VCaP (cell line): Measurements from ENCODE around the gene REST.
"Not testable (repeated sequence)": the region's sequence is repeated elsewhere in the genome, so short reads cannot be mapped to it uniquely, and the experiment has no call there.

Source experiments
- H3K27ac ChIP-seq: fragments of 450-650 bp; 2 replicates; pipeline ENCODE4 v1.5.1; 2017
- CTCF ChIP-seq: fragments of 450-650 bp; conservative IDR thresholded peaks from 2 replicates; pipeline ENCODE4 v1.5.1; 2017; ENCODE audit warnings: mild to moderate bottlenecking, moderate library complexity

The REST gene

GRCh38 chr4:56871371-56871866 lies 36.3 kb upstream of the REST start:
- no peak for TF ChIP-seq CTCF
- no peak overlapping the region for H3K27ac ChIP-seq

DNA sequence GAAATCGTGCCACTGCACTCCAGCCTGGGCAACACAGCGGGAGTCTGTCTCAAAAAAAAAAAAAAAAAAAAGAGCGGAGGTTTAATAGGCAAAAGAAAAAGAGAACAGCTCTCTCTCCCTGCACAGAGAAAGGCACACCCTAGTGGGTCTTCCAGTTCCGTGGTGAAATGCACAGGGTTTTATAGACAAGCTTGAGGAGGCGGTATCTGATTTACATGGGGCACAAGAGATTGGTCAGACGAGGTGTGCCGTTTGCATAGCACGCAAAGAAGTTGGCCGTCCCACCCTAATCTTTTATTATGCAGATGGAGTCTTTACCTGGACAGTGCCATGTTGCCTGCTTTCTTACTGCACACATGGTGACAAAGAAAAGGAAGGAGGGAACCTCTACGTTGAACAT lies 33.5 kb upstream of the REST start:
- TF ChIP-seq CTCF: no peak
- H3K27ac ChIP-seq: peak overlapping the region; percentile 54

DNA sequence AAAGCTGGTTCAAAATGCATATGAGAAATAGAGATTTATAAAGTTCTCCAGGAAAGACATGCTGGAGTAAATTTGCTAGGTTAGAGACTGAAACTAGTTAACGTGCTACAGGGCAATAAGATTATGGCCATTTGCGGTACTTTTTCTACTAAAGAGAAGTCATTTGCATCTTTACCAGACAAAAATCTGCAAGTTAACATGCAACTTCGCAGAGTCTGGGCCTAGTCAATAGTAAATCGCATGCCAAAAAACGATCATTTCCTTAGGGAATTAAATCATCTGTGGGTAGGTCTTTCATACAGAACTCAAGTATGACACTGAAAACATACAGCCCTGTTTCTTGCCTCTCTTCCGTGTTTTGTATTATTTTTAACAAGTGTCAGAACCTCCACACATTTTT lies 32.8 kb upstream of the REST start:
- peak overlapping the region; percentile 54 for H3K27ac ChIP-seq
- TF ChIP-seq CTCF: no peak

DNA sequence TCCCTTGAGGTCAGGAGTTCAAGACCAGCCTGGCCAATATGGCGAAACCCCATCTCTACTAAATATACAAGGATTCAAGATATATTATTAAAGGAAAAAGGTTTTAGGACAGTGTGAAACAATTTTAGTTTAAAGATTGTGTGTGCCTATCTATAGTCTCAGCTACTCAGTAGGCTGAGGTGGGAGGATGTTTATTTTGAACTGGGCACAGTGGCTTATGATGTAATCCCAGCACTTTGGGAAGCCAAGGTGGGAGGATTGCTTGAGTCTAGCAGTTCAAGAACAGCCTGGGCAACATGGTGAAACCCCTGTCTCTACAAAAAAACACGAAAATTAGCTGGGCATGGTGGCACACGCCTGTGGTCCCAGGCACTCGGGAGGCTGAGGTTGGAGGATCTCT lies 31.4 kb upstream of the REST start:
- no peak overlapping the region for H3K27ac ChIP-seq
- no peak for TF ChIP-seq CTCF

DNA sequence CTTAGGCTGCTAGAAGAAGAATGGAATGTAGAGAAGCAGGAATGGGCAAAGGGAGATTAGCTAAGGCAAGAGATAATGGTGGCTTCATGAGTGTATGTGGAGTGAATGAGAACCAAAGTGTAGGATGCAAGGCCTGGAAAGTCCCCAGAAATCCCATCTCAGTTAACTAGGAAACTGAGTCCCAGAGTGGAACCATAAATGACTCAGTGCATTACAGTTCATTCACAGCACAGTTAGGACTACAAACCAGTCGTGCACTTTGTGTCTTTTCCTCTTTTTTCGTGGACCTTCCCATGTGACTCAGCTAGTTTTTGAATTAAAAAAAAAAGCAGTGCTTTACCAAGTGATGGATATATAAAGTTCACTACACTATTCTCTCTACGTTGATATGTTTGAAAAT lies 27.7 kb upstream of the REST start:
- no peak for TF ChIP-seq CTCF
- H3K27ac ChIP-seq: no peak overlapping the region

- TF ChIP-seq CTCF: no peak
- no peak overlapping the region for H3K27ac ChIP-seq
Measured at GRCh38 chr4:56880572-56880971, 27.1 kb upstream of the REST start.

- H3K27ac ChIP-seq: peak overlapping the region; percentile 77
Measured at GRCh38 chr4:56884511-56884910, 23.2 kb upstream of the REST start.

GRCh38 chr4:56892691-56893090 lies 15.0 kb upstream of the REST start:
- H3K27ac ChIP-seq: no peak overlapping the region

GRCh38 chr4:56897842-56898241 lies 9.9 kb upstream of the REST start:
- not testable (repeated sequence) for H3K27ac ChIP-seq

More at GRCh38 chr4:56892691-56893090, 15.0 kb upstream of the REST start:
- no peak for TF ChIP-seq CTCF

DNA sequence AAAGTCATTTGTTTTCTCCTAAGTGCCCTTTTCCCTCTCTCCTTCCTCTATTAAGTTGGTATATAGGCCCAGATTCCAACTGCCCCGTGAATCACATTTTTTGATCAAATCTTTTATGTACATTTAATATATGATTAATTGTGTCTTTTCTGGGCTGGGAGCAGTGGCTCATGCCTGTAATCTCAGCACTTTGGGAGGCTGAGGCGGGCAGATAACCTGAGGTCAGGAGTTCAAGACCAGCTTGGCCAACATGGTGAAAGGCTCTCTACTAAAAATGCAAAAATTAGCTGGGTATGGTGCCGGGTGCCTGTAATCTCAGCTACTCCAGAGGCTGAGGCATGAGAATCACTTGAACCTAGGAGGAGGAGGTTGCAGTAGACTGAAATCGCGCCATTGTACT lies 7.5 kb upstream of the REST start:
- H3K27ac ChIP-seq: not testable (repeated sequence)
